ENCODE measurements around the gene PCYT1A. TPM values are rescaled to one million over a fixed set of nuclear protein-coding genes. Genes with fewer than 3 reads are reported as not detected.

Gene PCYT1A
- total RNA-seq, 3 donors from 2014 or later, result 55.9 to 92.0 (median 56.4) TPM

- H3K4me1 ChIP-seq, result no peaks in the 10 kb centered on the region
- no peak overlapping the region for H3K4me3 ChIP-seq
- no peaks in the 10 kb centered on the region for H3K27me3 ChIP-seq
- H3K9me3 ChIP-seq, result no peaks in the 10 kb centered on the region
- no peak for DNase-seq (ENCODE audit: low spot score in 2 of 2)
- H3K36me3 ChIP-seq, result no peaks in the 10 kb centered on the region
- TF ChIP-seq POLR2AphosphoS5 (IDR thresholded peaks at IDR 0.05) (no peak), POLR2A (IDR thresholded peaks at IDR 0.05) (no peak)
- TF ChIP-seq, protein P1, sequence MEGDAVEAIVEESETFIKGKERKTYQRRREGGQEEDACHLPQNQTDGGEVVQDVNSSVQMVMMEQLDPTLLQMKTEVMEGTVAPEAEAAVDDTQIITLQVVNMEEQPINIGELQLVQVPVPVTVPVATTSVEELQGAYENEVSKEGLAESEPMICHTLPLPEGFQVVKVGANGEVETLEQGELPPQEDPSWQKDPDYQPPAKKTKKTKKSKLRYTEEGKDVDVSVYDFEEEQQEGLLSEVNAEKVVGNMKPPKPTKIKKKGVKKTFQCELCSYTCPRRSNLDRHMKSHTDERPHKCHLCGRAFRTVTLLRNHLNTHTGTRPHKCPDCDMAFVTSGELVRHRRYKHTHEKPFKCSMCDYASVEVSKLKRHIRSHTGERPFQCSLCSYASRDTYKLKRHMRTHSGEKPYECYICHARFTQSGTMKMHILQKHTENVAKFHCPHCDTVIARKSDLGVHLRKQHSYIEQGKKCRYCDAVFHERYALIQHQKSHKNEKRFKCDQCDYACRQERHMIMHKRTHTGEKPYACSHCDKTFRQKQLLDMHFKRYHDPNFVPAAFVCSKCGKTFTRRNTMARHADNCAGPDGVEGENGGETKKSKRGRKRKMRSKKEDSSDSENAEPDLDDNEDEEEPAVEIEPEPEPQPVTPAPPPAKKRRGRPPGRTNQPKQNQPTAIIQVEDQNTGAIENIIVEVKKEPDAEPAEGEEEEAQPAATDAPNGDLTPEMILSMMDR (IDR thresholded peaks at IDR 0.05), result no peak
- intact Hi-C loops (cut with DNase I; ENCODE audit: low total_unique reads), result no loop called here
- H3K27ac ChIP-seq, result no peak overlapping the region
These were observed 6.7 kb downstream of the PCYT1A start for GRCh38 chr3:196280689-196281440.

DNA sequence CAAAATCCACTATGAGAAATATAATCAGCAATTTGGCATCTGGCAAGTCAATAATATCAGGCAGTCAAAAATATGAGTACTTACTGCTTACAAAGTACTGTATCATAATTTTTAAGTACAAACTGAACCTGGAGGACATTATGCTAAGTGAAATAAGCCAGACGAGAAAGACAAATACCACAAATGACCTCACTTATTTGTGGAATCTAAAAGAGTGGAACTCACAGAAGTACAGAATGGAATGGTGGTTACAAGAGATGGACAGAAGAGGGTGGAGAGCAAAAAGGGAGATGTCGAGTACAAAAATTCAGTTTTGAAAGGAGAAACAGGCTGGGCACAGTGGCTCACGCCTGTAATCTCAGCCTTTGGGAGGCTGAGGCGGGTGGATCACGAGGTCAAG is 12.4 kb downstream of the PCYT1A start:
- Histone ChIP-seq H3K9me3 (no peaks in the 10 kb centered on the region), H3K27ac (no peak overlapping the region), H3K36me3 (no peaks in the 10 kb centered on the region), H3K27me3 (no peaks in the 10 kb centered on the region), H3K4me1 (no peaks in the 10 kb centered on the region), H3K4me3 (no peak overlapping the region)
- intact Hi-C loops (cut with DNase I; ENCODE audit: low total_unique reads), result no loop called here
- DNase-seq (ENCODE audit: low spot score in 2 of 2), result no peak
- TF ChIP-seq, protein P1 (IDR thresholded peaks at IDR 0.05), result no peak
- no peak for TF ChIP-seq POLR2AphosphoS5 (IDR thresholded peaks at IDR 0.05)
- no peak for TF ChIP-seq POLR2A (IDR thresholded peaks at IDR 0.05)

DNA sequence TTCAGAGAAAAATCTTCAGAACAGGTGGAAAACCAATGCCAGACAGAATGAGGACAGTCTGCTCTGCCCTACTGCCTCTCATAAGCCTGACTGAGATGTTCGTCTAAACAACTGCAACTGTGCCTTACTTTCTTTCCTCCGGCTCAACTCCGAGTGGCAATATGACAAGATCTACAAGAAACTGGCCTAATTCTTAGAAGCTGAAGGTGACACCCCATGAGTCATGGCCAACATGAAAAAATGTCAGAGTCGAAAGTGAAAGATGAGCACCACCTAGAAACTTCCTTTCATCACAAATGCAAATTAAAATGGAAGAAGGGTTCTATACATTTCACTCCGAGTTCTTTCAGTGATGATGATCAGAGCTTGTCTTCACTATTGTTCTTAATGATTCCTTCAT is 12.9 kb downstream of the PCYT1A start:
- H3K9me3 ChIP-seq, result no peaks in the 10 kb centered on the region
- no peaks in the 10 kb centered on the region for H3K27me3 ChIP-seq
- TF ChIP-seq, protein P1 (IDR thresholded peaks at IDR 0.05), result no peak
- TF ChIP-seq POLR2AphosphoS5 (IDR thresholded peaks at IDR 0.05) (no peak), POLR2A (IDR thresholded peaks at IDR 0.05) (no peak)

DNA sequence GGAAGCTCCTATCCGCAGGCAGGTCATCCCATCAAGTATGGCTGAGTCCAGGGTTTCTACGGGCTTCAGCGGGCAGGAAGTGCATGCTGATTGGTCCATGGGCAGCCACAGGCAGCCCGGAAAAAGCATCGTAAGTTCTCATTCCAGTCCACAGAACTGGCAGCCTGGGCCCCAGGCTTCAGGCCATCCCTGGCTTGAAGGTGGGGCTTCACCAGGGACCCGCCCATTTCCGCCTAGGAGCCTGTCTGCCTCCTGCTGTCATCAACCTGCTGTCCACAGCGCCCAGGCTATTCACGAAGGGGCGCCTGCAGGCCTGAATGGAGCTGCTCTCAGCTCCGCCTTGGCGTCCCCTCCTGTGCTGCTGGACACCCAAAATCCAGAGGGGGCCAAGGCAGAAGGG is 13.9 kb downstream of the PCYT1A start:
- no peak for DNase-seq (ENCODE audit: low spot score in 2 of 2)
- Histone ChIP-seq H3K36me3 (no peaks in the 10 kb centered on the region), H3K9me3 (no peaks in the 10 kb centered on the region), H3K4me1 (no peaks in the 10 kb centered on the region), H3K27me3 (no peaks in the 10 kb centered on the region), H3K4me3 (no peak overlapping the region), H3K27ac (no peak overlapping the region)
- TF ChIP-seq POLR2AphosphoS5 (IDR thresholded peaks at IDR 0.05), result no peak
- TF ChIP-seq, protein P1 (IDR thresholded peaks at IDR 0.05), result no peak
- no peak for TF ChIP-seq POLR2A (IDR thresholded peaks at IDR 0.05)
- intact Hi-C loops (cut with DNase I; ENCODE audit: low total_unique reads), result no loop called here

More for the DNA sequence above, 12.9 kb downstream of the PCYT1A start:
- DNase-seq (ENCODE audit: low spot score in 2 of 2), result no peak
- no peaks in the 10 kb centered on the region for H3K4me1 ChIP-seq
- H3K36me3 ChIP-seq, result no peaks in the 10 kb centered on the region
- H3K4me3 ChIP-seq, result no peak overlapping the region
- intact Hi-C loops (cut with DNase I; ENCODE audit: low total_unique reads), result no loop called here
- no peak overlapping the region for H3K27ac ChIP-seq

DNA sequence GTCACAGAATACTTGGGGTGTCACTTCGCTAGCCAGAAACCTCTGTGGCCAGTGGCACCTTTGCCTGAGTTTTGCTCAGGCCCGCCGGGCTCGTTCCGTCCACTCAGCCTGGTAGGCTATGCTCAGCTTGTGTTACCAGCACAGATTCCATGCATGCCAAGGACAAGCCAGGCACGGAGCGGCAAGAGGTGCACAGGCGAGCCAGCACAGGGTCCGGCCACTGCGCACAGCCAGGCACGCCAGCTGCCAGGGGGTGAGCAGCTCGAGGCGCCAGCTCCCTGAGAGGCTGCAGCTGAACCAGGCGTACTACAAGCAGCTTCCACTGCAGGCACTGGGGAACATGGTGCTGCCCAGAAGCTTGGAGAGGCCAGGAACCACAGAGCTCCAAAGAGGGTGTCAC is 14.7 kb downstream of the PCYT1A start:
- Histone ChIP-seq H3K9me3 (no peaks in the 10 kb centered on the region), H3K27ac (no peak overlapping the region), H3K4me1 (no peaks in the 10 kb centered on the region), H3K36me3 (no peaks in the 10 kb centered on the region), H3K4me3 (no peak overlapping the region), H3K27me3 (no peaks in the 10 kb centered on the region)
- TF ChIP-seq, protein P1 (IDR thresholded peaks at IDR 0.05), result no peak
- no peak for TF ChIP-seq POLR2AphosphoS5 (IDR thresholded peaks at IDR 0.05)
- no peak for TF ChIP-seq POLR2A (IDR thresholded peaks at IDR 0.05)
- DNase-seq (ENCODE audit: low spot score in 2 of 2), result no peak
- intact Hi-C loops (cut with DNase I; ENCODE audit: low total_unique reads), result no loop called here

Data from breast epithelium (tissue), 4 donors.